HepG2 (cell line): Measurements from ENCODE around the gene ZDHHC6. TPM values are rescaled to one million over a fixed set of nuclear protein-coding genes. Genes with fewer than 3 reads are reported as not detected.
A peak's percentile ranks its signal among the peaks of the same experiment; 100 is the strongest.

Source experiments
- ATRX ChIP-seq: sonication (generic); formaldehyde crosslinking; IDR thresholded peaks from 2 replicates; pipeline ENCODE4 v1.4.0; 2020; ENCODE audit warnings: missing genetic modification reagents, borderline replicate concordance
- KDM1A ChIP-seq: IDR thresholded peaks from 2 replicates; pipeline ENCODE4 v1.6.1; 2016; ENCODE audit warnings: missing compliant biosample characterization
- SIX1 ChIP-seq: sonication (generic); formaldehyde crosslinking; IDR thresholded peaks from 2 replicates; pipeline ENCODE4 v1.4.0; 2020; ENCODE audit warnings: missing genetic modification reagents, borderline replicate concordance
- SMYD3 ChIP-seq: sonication (generic); formaldehyde crosslinking; IDR thresholded peaks from 2 replicates; pipeline ENCODE4 v1.8.1; 2023; ENCODE audit warnings: mild to moderate bottlenecking, missing genetic modification reagents
- ZNF335 ChIP-seq: sonication (generic); formaldehyde crosslinking; IDR thresholded peaks from 2 replicates; pipeline ENCODE4 v1.4.0; 2020; ENCODE audit warnings: missing genetic modification reagents
- polyA plus RNA-seq, 8 experiments: library from polyadenylated mRNA; depleted of rRNA in 3 of 8; stranded (reverse) in 7 of 8; unstranded in 1 of 8; fragments of >200 nt; fragmentation: Illumina TruSeq in 4 of 8; extraction: Trizol in 4 of 8; gene quantifications; 2 replicates each; pipeline versions ENCODE4 v1.2.1 to v1.2.3, GENCODE V29; 2011 to 2016; ENCODE audit warnings: low read depth in 4 of 8, missing spikeins in 1 of 8, mixed read lengths in 1 of 8; ENCODE audit not compliant: insufficient read depth in 1 of 8
- total RNA-seq, 5 experiments: library from RNA; depleted of rRNA; stranded (reverse); fragments of >200 nt; fragmentation: Illumina TruSeq; extraction: Trizol; gene quantifications; 2 replicates each; pipeline ENCODE4 v1.2.3, GENCODE V29; 2016; ENCODE audit warnings: low read depth in 1 of 5
- TF ChIP-seq, protein P1 (sequence below): sonication (generic); formaldehyde crosslinking; IDR thresholded peaks from 2 replicates; pipeline ENCODE4 v1.4.0; 2020; ENCODE audit warnings: missing genetic modification reagents
- TF ChIP-seq, protein P2 (sequence below): sonication (generic); formaldehyde crosslinking; IDR thresholded peaks from 2 replicates; pipeline ENCODE4 v1.9.0; 2022; ENCODE audit warnings: missing genetic modification reagents, mild to moderate bottlenecking, borderline replicate concordance
- TF ChIP-seq, protein P3 (sequence below): IDR thresholded peaks from 2 replicates; pipeline ENCODE4 v1.6.1; 2012; ENCODE audit warnings: low read depth, low read length, improper control_type of control experiment
- TF ChIP-seq, protein P4 (sequence below): IDR thresholded peaks from 2 replicates; pipeline ENCODE4 v1.6.1; 2016; ENCODE audit warnings: missing compliant biosample characterization, missing genetic modification reagents, borderline replicate concordance

Gene ZDHHC6
- total and polyA plus RNA-seq, 2 of the 13 experiments (the other 11 are each of a cell fraction or from before 2014, with no cell fraction given), result 20.9 to 49.4 TPM

DNA sequence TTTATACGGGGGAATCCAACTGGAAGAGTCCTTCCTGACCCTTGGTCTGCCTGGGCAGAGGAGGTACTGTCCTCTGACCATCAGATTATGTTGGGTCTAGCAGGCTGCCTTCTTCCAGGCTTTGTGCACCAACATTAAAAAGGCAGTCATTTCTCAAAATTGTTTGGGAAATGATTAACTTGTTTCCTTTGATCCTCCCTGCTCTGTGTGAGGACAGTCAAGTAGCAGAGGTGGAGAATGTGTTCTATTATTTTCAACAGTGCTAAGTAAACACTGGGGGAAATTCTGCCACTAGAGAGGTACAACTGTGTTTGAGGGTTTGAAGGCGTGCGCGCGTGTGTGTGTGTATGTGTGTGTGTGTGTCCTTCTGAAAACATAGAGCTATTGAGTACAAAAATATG, 52.2 kb downstream of the ZDHHC6 start (continued):
- TF ChIP-seq, protein P1, sequence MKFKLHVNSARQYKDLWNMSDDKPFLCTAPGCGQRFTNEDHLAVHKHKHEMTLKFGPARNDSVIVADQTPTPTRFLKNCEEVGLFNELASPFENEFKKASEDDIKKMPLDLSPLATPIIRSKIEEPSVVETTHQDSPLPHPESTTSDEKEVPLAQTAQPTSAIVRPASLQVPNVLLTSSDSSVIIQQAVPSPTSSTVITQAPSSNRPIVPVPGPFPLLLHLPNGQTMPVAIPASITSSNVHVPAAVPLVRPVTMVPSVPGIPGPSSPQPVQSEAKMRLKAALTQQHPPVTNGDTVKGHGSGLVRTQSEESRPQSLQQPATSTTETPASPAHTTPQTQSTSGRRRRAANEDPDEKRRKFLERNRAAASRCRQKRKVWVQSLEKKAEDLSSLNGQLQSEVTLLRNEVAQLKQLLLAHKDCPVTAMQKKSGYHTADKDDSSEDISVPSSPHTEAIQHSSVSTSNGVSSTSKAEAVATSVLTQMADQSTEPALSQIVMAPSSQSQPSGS (CRISPR knock-in tag), result no peak; the same call in 1 of the 2 replicates
- TF ChIP-seq, protein P2, sequence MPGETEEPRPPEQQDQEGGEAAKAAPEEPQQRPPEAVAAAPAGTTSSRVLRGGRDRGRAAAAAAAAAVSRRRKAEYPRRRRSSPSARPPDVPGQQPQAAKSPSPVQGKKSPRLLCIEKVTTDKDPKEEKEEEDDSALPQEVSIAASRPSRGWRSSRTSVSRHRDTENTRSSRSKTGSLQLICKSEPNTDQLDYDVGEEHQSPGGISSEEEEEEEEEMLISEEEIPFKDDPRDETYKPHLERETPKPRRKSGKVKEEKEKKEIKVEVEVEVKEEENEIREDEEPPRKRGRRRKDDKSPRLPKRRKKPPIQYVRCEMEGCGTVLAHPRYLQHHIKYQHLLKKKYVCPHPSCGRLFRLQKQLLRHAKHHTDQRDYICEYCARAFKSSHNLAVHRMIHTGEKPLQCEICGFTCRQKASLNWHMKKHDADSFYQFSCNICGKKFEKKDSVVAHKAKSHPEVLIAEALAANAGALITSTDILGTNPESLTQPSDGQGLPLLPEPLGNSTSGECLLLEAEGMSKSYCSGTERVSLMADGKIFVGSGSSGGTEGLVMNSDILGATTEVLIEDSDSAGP, result no peak; the same call in 1 of the 2 replicates
- 0 out of 2 replicates have a peak, but pooled peaks have one; percentile 64 for TF ChIP-seq ZNF335
- no peak for TF ChIP-seq ATRX
- TF ChIP-seq, protein P3, sequence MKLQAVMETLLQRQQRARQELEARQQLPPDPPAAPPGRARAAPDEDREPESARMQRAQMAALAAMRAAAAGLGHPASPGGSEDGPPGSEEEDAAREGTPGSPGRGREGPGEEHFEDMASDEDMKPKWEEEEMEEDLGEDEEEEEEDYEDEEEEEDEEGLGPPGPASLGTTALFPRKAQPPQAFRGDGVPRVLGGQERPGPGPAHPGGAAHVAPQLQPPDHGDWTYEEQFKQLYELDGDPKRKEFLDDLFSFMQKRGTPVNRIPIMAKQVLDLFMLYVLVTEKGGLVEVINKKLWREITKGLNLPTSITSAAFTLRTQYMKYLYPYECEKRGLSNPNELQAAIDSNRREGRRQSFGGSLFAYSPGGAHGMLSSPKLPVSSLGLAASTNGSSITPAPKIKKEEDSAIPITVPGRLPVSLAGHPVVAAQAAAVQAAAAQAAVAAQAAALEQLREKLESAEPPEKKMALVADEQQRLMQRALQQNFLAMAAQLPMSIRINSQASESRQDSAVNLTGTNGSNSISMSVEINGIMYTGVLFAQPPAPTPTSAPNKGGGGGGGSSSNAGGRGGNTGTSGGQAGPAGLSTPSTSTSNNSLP, result peak; percentile 83
- TF ChIP-seq SIX1 (CRISPR knock-in tag), result peak; percentile 60; the same call in 1 of the 2 replicates
- peak; percentile 84; the same call in 1 of the 2 replicates for TF ChIP-seq SMYD3 (CRISPR knock-in tag)
- peak; percentile 56; the same call in 1 of the 2 replicates for TF ChIP-seq KDM1A (CRISPR knock-in tag)
- TF ChIP-seq, protein P4, sequence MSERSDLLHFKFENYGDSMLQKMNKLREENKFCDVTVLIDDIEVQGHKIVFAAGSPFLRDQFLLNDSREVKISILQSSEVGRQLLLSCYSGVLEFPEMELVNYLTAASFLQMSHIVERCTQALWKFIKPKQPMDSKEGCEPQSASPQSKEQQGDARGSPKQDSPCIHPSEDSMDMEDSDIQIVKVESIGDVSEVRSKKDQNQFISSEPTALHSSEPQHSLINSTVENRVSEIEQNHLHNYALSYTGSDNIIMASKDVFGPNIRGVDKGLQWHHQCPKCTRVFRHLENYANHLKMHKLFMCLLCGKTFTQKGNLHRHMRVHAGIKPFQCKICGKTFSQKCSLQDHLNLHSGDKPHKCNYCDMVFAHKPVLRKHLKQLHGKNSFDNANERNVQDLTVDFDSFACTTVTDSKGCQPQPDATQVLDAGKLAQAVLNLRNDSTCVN (CRISPR knock-in tag), result no peak; the same call in 1 of the 2 replicates
- TF ChIP-seq, all 625 proteins: peak for 204
